ENCODE data around the gene ENOPH1. TPM values are rescaled to one million over a fixed set of nuclear protein-coding genes. Genes with fewer than 3 reads are reported as not detected.
"Not testable (repeated sequence)": the region's sequence is repeated elsewhere in the genome, so short reads cannot be mapped to it uniquely, and the experiment has no call there.

ENOPH1 gene
- total and polyA plus RNA-seq, 9 donors = 27.2 to 41.5 (median 32.3) TPM

DNA sequence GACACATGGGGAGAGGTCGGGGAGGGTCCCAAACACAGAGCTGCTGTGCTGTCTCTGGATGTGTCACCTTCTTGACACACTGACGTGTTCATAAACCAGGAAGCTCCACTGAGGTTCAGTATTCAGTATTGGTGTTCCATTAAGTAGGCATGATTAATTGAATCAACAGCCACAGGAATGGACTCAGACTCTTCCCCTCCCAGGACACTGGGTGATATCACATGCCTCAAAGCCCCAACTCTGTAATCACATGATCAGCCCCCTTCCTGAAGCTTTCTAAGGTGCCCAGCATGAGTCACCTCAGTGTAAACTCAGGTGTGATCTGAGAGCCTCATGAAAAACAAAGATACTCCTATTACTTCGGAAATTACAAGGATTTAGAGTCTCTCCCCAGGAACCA lies 35.5 kb upstream of the ENOPH1 start:
- 100% methylated on average over 3 of the region's 3 CpGs for WGBS (ENCODE audit: insufficient coverage)
- DNase-seq = no peak
- no peaks in the 10 kb centered on the region for H3K36me3 ChIP-seq (ENCODE audit: control insufficient read depth, insufficient read depth, low read length)
- H3K27ac ChIP-seq (ENCODE audit: low read length) = no peak overlapping the region
- no peaks in the 10 kb centered on the region for H3K4me1 ChIP-seq (ENCODE audit: control insufficient read depth, insufficient read depth, low read length)
- H3K27me3 ChIP-seq (ENCODE audit: control insufficient read depth, insufficient read depth, low read length) = no peaks in the 10 kb centered on the region
- no peak overlapping the region for H3K4me3 ChIP-seq (ENCODE audit: low read length)
- H3K9me3 ChIP-seq (replicated peaks; ENCODE audit: control insufficient read depth, low read depth, low read length) = no peaks in the 10 kb centered on the region

DNA sequence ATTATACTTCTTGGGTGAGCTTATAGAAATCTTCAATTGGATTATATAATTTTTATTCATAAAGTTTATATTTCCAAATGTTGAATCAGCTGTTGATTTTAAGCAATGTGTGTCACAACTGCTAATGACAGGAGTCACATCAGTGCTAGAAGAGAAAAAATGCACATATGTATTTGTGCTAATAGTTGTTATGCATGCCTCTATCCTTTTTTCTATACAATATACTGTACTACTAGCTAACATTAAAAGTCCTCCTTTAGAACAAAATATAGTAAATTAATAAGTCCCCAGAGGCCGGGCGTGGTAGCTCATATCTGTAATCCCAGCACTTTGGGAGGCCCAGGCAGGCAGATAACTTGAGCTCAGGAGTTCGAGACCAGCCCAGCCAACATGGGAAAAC lies 32.9 kb upstream of the ENOPH1 start:
- 92% methylated on average over 3 of the region's 3 CpGs for WGBS (ENCODE audit: insufficient coverage)
- no peak for DNase-seq
- H3K27ac ChIP-seq (ENCODE audit: low read length) = no peak overlapping the region
- H3K36me3 ChIP-seq (ENCODE audit: control insufficient read depth, insufficient read depth, low read length) = no peaks in the 10 kb centered on the region
- H3K4me1 ChIP-seq (ENCODE audit: control insufficient read depth, insufficient read depth, low read length) = no peaks in the 10 kb centered on the region
- H3K4me3 ChIP-seq (ENCODE audit: low read length) = no peak overlapping the region
- no peaks in the 10 kb centered on the region for H3K9me3 ChIP-seq (replicated peaks; ENCODE audit: control insufficient read depth, low read depth, low read length)
- no peaks in the 10 kb centered on the region for H3K27me3 ChIP-seq (ENCODE audit: control insufficient read depth, insufficient read depth, low read length)

DNA sequence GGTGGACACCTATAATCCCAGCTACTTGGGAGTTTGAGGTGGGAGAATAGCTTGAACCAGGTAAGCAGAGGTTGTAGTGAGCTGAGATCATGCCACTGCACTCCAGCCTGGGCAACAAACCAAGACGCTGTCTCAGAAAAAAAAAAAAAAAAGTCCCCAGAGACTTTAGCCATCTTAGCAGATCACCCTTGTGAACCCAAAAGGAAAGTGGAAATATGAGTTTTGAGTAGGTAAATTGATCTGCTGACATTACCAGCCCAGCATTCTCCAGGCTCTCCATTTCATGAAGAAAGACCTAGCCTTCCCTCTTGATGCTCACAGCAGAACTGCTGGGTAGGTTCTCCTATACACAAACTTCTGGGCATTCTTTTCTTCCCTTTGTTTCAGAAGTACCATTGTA lies 32.1 kb upstream of the ENOPH1 start:
- Histone ChIP-seq H3K27me3 (ENCODE audit: control insufficient read depth, insufficient read depth, low read length) (no peaks in the 10 kb centered on the region), H3K9me3 (replicated peaks; ENCODE audit: control insufficient read depth, low read depth, low read length) (no peaks in the 10 kb centered on the region), H3K4me1 (ENCODE audit: control insufficient read depth, insufficient read depth, low read length) (no peaks in the 10 kb centered on the region), H3K27ac (ENCODE audit: low read length) (no peak overlapping the region), H3K4me3 (ENCODE audit: low read length) (no peak overlapping the region), H3K36me3 (ENCODE audit: control insufficient read depth, insufficient read depth, low read length) (no peaks in the 10 kb centered on the region)
- WGBS (ENCODE audit: insufficient coverage) = no CpG with 5 or more reads among the region's 1 CpG
- no peak for DNase-seq

DNA sequence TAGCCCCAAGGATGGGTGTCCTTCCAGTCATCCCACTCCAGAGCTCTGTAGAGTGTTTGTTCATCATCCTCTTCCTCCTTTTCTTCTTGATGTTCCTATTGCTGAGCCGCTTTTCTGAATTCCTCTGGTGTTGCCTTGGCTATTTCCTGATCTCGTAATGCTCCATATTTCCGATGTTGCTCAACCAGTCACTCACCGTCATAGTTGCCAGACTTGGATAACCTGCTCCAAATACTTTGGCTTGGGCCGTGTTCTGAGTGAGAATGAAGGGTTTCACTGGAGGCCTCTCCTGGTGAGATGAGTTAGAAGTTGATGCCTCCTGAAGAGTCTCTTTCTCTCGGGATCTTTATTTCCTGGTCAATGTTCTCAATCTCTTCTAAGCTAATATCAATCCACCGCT lies 28.8 kb upstream of the ENOPH1 start:
- Histone ChIP-seq H3K9me3 (replicated peaks; ENCODE audit: control insufficient read depth, low read depth, low read length) (no peaks in the 10 kb centered on the region), H3K27ac (ENCODE audit: low read length) (no peak overlapping the region), H3K4me1 (ENCODE audit: control insufficient read depth, insufficient read depth, low read length) (no peaks in the 10 kb centered on the region), H3K36me3 (ENCODE audit: control insufficient read depth, insufficient read depth, low read length) (no peaks in the 10 kb centered on the region), H3K27me3 (ENCODE audit: control insufficient read depth, insufficient read depth, low read length) (no peaks in the 10 kb centered on the region), H3K4me3 (ENCODE audit: low read length) (no peak overlapping the region)
- WGBS (ENCODE audit: insufficient coverage) = 95% methylated on average over 4 of the region's 7 CpGs
- no peak for DNase-seq

DNA sequence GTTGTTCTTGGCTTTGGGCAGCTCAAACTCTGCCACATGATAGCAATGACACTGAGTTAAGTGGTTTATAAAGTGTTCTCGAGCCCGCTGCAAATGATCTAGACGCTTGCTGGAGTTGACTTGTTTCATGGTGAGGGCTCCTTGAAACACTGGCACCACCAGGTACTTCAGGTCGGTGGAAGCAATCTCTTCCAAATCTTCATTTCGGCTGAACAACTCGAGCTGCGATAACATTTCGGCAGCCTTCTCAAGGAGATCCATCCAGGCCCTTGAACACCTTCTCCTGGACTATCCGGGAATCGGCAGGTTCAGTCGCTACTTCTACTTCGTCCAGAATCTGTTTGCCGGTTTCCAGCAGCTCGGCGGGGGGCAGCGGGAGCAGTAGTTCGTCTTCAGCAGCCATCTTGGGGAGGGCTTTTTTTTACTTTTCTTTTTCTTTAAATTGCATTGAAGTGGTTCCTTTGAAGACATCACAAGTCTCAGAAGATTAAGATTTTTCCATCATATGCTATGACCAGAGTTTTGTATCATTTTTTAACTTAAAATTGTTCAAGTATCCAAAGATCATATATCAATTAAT lies 28.1 kb upstream of the ENOPH1 start:
- no peaks in the 10 kb centered on the region for H3K36me3 ChIP-seq (ENCODE audit: control insufficient read depth, insufficient read depth, low read length)
- no peaks in the 10 kb centered on the region for H3K27me3 ChIP-seq (ENCODE audit: control insufficient read depth, insufficient read depth, low read length)
- WGBS (ENCODE audit: insufficient coverage) = 97% methylated on average over 12 of the region's 17 CpGs
- no peak overlapping the region for H3K27ac ChIP-seq (ENCODE audit: low read length)
- H3K9me3 ChIP-seq (replicated peaks; ENCODE audit: control insufficient read depth, low read depth, low read length) = no peaks in the 10 kb centered on the region
- H3K4me3 ChIP-seq (ENCODE audit: low read length) = no peak overlapping the region
- no peak for DNase-seq
- no peaks in the 10 kb centered on the region for H3K4me1 ChIP-seq (ENCODE audit: control insufficient read depth, insufficient read depth, low read length)

DNA sequence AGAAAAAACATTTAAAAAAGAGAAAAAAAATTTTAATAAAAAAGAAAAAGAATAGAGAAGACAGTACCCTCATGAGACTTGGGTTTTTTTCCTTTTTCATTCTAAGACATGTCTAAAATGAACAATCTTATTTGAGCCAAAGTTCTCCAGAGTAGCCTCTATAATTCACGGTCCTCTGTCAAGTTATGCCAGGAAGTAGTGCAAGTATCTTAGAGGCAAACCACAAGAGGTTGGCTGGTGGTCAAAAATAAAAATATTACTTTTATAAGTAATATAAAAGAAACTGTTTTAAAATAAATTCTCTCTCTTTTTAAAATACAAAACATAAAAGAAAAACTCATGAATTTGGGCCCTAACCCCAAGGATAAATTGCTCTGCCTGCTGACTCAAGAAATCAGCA lies 26.7 kb upstream of the ENOPH1 start:
- no peak overlapping the region for H3K27ac ChIP-seq (ENCODE audit: low read length)
- no peaks in the 10 kb centered on the region for H3K9me3 ChIP-seq (replicated peaks; ENCODE audit: control insufficient read depth, low read depth, low read length)
- H3K36me3 ChIP-seq (ENCODE audit: control insufficient read depth, insufficient read depth, low read length) = no peaks in the 10 kb centered on the region
- DNase-seq = no peak
- H3K27me3 ChIP-seq (ENCODE audit: control insufficient read depth, insufficient read depth, low read length) = no peaks in the 10 kb centered on the region
- WGBS (ENCODE audit: insufficient coverage) = no CpG with 5 or more reads among the region's 1 CpG
- H3K4me1 ChIP-seq (ENCODE audit: control insufficient read depth, insufficient read depth, low read length) = no peaks in the 10 kb centered on the region
- no peak overlapping the region for H3K4me3 ChIP-seq (ENCODE audit: low read length)

DNA sequence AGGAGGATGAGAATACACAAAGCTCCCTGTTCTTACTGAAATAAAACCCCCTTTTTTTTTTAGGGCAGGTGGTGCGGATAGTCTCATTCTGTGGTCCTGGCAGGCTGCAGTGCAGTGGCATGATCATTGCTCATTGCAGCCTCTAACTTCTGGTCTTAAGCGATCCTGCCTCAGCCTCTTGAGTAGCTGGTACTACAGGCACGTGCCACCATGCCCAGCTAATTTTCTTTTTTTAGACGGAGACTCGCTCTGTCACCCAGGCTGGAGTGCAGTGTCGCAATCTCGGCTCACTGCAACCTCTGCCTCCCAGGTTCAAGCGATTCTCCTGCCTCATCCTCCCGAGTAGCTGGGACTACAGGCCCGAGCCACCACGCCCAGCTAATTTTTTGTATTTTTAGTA lies 15.3 kb upstream of the ENOPH1 start:
- not testable (repeated sequence) for H3K9me3 ChIP-seq (replicated peaks; ENCODE audit: control insufficient read depth, low read depth, low read length)

DNA sequence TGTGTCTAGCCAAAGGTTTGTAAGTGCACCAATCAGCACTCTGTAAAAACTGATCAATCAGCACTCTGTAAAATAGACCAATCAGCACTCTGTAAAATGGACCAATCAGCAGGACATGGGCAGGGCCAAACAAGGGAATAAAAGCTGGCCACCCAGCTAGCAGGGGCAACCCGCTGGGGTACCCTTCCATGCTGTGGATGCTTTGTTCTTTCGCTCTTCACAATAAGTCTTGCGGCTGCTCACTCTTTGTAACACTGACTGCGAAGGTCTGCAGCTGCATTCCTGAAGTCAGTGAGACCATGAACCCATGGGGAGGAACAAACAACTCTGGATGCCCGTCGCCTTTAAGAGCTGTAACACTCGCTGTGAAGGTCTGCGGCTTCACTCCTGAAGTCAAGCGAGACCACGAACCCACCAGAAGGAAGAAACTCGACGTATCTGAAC lies 14.4 kb upstream of the ENOPH1 start:
- WGBS (ENCODE audit: insufficient coverage) = 86% methylated on average over 12 of the region's 12 CpGs

More for the DNA sequence above, 15.3 kb upstream of the ENOPH1 start:
- WGBS (ENCODE audit: insufficient coverage) = 88% methylated on average over 5 of the region's 11 CpGs
- H3K27me3 ChIP-seq (ENCODE audit: control insufficient read depth, insufficient read depth, low read length); H3K4me1 ChIP-seq (ENCODE audit: control insufficient read depth, insufficient read depth, low read length); DNase-seq; H3K36me3 ChIP-seq (ENCODE audit: control insufficient read depth, insufficient read depth, low read length); H3K4me3 ChIP-seq (ENCODE audit: low read length); H3K27ac ChIP-seq (ENCODE audit: low read length): not testable (repeated sequence)

DNA sequence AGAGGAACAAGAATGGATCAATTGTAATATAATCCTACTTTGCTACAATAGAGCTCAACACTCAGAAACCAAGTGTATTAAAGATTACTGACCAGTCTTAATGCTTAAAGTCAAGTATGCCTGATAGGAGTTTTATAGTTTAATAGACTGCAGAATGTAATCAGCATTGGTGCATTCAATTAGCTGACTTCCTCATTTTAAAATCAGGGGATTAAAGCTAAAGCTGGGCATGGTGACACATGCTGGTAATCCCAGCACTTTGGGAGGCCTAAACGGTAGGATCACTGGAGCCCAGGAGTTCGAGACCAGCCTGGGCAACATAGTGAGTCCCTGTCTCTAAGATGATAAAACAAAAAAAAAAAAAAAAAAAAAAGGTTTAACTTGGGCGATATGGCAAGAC lies 10.9 kb upstream of the ENOPH1 start:
- Histone ChIP-seq H3K9me3 (replicated peaks; ENCODE audit: control insufficient read depth, low read depth, low read length) (no peaks in the 10 kb centered on the region), H3K4me1 (ENCODE audit: control insufficient read depth, insufficient read depth, low read length) (peaks cover 3% of the 10 kb centered on the region), H3K27me3 (ENCODE audit: control insufficient read depth, insufficient read depth, low read length) (no peaks in the 10 kb centered on the region), H3K4me3 (ENCODE audit: low read length) (no peak overlapping the region), H3K36me3 (ENCODE audit: control insufficient read depth, insufficient read depth, low read length) (peaks cover 12% of the 10 kb centered on the region), H3K27ac (ENCODE audit: low read length) (no peak overlapping the region)
- no CpG with 5 or more reads among the region's 3 CpGs for WGBS (ENCODE audit: insufficient coverage)
- no peak for DNase-seq

More for the DNA sequence above, 14.4 kb upstream of the ENOPH1 start:
- no peak for DNase-seq
- Histone ChIP-seq H3K36me3 (ENCODE audit: control insufficient read depth, insufficient read depth, low read length) (no peaks in the 10 kb centered on the region), H3K4me1 (ENCODE audit: control insufficient read depth, insufficient read depth, low read length) (no peaks in the 10 kb centered on the region), H3K9me3 (replicated peaks; ENCODE audit: control insufficient read depth, low read depth, low read length) (no peaks in the 10 kb centered on the region), H3K27ac (ENCODE audit: low read length) (no peak overlapping the region), H3K27me3 (ENCODE audit: control insufficient read depth, insufficient read depth, low read length) (no peaks in the 10 kb centered on the region), H3K4me3 (ENCODE audit: low read length) (no peak overlapping the region)

DNA sequence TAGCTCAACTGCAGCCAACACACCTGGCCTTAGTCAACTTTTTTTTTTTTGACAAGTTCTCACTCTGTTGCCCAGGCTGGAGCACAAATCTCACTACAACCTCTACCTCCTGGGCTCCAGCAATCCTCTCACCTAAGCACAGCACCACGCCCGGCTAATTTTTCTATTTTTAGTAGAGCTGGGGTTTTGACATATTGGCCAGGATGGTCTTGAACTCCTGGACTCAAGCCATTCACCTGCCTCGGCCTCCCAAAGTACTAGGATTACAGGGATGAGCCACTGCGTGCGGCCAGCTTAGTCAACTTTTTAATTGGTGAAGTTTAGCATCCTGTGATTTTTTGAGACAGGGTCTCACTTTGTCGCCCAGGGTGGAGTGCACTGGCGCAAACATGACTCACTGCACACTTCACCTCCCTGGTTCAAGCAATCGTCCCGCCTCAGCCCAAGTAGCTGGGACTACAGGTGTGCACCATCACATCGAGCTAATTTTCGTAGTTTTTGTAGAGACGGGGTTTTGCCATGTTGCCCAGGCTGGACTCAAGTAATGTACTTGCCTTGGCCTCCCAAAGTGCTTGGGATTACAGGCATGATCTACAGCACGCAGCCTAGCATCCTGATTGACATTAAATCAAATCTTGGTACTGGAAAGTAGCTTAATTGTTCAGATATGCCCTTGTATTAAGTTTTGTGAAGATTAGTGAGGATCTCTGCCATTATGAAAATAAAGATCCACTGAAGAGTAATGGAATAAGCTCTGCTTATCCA lies 8.4 kb upstream of the ENOPH1 start:
- peak; percentile 4 for DNase-seq
- peaks cover 22% of the 10 kb centered on the region for H3K36me3 ChIP-seq (ENCODE audit: control insufficient read depth, insufficient read depth, low read length)
- no peak overlapping the region for H3K4me3 ChIP-seq (ENCODE audit: low read length)
- no peaks in the 10 kb centered on the region for H3K9me3 ChIP-seq (replicated peaks; ENCODE audit: control insufficient read depth, low read depth, low read length)
- WGBS (ENCODE audit: insufficient coverage) = 89% methylated on average over 8 of the region's 13 CpGs
- no peak overlapping the region for H3K27ac ChIP-seq (ENCODE audit: low read length)
- H3K27me3 ChIP-seq (ENCODE audit: control insufficient read depth, insufficient read depth, low read length) = no peaks in the 10 kb centered on the region
- H3K4me1 ChIP-seq (ENCODE audit: control insufficient read depth, insufficient read depth, low read length) = peaks cover 6% of the 10 kb centered on the region
